K562 (cell line): ENCODE data around the gene SAMD14. TPM values are rescaled to one million over a fixed set of nuclear protein-coding genes. Genes with fewer than 3 reads are reported as not detected.

ENCODE experiments used
- ATF4 ChIP-seq: fragments of 450-650 bp; formaldehyde crosslinking; IDR thresholded peaks from 2 replicates; pipeline ENCODE4 v1.4.0; 2022; ENCODE audit warnings: mild to moderate bottlenecking, moderate library complexity
- HMGN3 ChIP-seq: IDR thresholded peaks from 2 replicates; pipeline ENCODE4 v1.6.1; 2011; ENCODE audit warnings: borderline replicate concordance, low read depth, mild to moderate bottlenecking, mixed read lengths, low read length; ENCODE audit not compliant: insufficient read length; ENCODE audit errors: extremely low read depth
- MGA ChIP-seq: fragments of 450-650 bp; IDR thresholded peaks from 2 replicates; pipeline ENCODE4 v1.6.1; 2016; ENCODE audit warnings: mild to moderate bottlenecking, moderate library complexity
- MTA1 ChIP-seq: fragments of 450-650 bp; IDR thresholded peaks from 2 replicates; pipeline ENCODE4 v1.6.1; 2017; ENCODE audit warnings: borderline replicate concordance
- PPARD ChIP-seq: fragments of 250-450 bp; sonication (Bioruptor Pico); IDR thresholded peaks from 2 replicates; pipeline ENCODE4 v1.8.0; 2022; ENCODE audit warnings: inconsistent platforms, mild to moderate bottlenecking, moderate library complexity
- SMARCE1 ChIP-seq: fragments of 450-650 bp; IDR thresholded peaks from 2 replicates; pipeline ENCODE4 v1.7.1; 2016; ENCODE audit warnings: mild to moderate bottlenecking
- TCF7L2 ChIP-seq: fragments of 150-350 bp; IDR thresholded peaks from 2 replicates; pipeline ENCODE4 v1.6.1; 2016; ENCODE audit warnings: low read depth, mild to moderate bottlenecking, low read length, moderate library complexity
- TEAD4 ChIP-seq, 2 experiments: sonication (generic) in 1 of 2; formaldehyde crosslinking in 1 of 2; IDR thresholded peaks; 2 replicates each; pipeline versions ENCODE4 v1.6.1 to v1.8.0; 2012 to 2022; ENCODE audit warnings: borderline replicate concordance in 1 of 2, inconsistent platforms in 1 of 2, low read length in 1 of 2, mild to moderate bottlenecking in 1 of 2, missing genetic modification reagents in 1 of 2
- ZNF511 ChIP-seq: sonication (generic); formaldehyde crosslinking; IDR thresholded peaks from 2 replicates; pipeline ENCODE4 v1.8.0; 2022; ENCODE audit warnings: mild to moderate bottlenecking, missing genetic modification reagents
- ZNF695 ChIP-seq: fragments of 450-650 bp; formaldehyde crosslinking; IDR thresholded peaks from 2 replicates; pipeline ENCODE4 v1.4.0; 2020; ENCODE audit warnings: mild to moderate bottlenecking, moderate library complexity
- polyA plus RNA-seq, 8 experiments: library from polyadenylated mRNA; depleted of rRNA in 4 of 8; stranded (reverse) in 5 of 8; unstranded in 3 of 8; fragments of >200 nt; fragmentation: Nextera tagmentation in 2 of 8; fragmentation: Illumina TruSeq in 1 of 8; extraction: Ambion mirVana in 2 of 8; extraction: Trizol in 1 of 8; gene quantifications; 2 replicates each; pipeline versions ENCODE4 v1.2.1 to v1.2.3, GENCODE V29; 2011 to 2014; ENCODE audit warnings: inconsistent platforms in 1 of 8, missing spikeins in 1 of 8
- total RNA-seq, 7 experiments: library from RNA; depleted of rRNA in 6 of 7; stranded (reverse); fragments of >200 nt in 6 of 7; fragmentation: Illumina TruSeq in 2 of 7; extraction: Trizol in 2 of 7; gene quantifications; 2 replicates each; pipeline versions ENCODE4 v1.2.1 to v1.2.3, GENCODE V29; 2011 to 2021; ENCODE audit warnings: low replicate concordance in 1 of 7

The SAMD14 gene
- total and polyA plus RNA-seq, 9 of the 15 experiments (the other 6 are each of a cell fraction or from before 2014, with no cell fraction given): 0.04 to 0.07 TPM; not detected in 7

GRCh38 chr17:50117202-50118051 is 12.5 kb downstream of the SAMD14 start (continued):
- peak; percentile 47 for TF ChIP-seq HMGN3
- no peak for TF ChIP-seq MTA1
- TF ChIP-seq ATF4: no peak
- no peak for TF ChIP-seq TEAD4 (IDR thresholded peaks at IDR 0.05; ENCODE audit: low read length)
- no peak for TF ChIP-seq TEAD4 (CRISPR knock-in tag; IDR thresholded peaks at IDR 0.05; ENCODE audit: borderline replicate concordance)
- no peak for TF ChIP-seq TCF7L2
- TF ChIP-seq PPARD (CRISPR knock-in tag): no peak
- TF ChIP-seq SMARCE1: no peak
- peak; percentile 76 for TF ChIP-seq MGA
- TF ChIP-seq ZNF695: no peak
- TF ChIP-seq ZNF511 (CRISPR knock-in tag): peak; percentile 53
